GM12872 (cell line): ENCODE measurements around the gene DAB2IP.

ENCODE experiments used
- TF ChIP-seq, protein P1 (sequence below): IDR thresholded peaks from 3 replicates; pipeline ENCODE4 v1.5.1; 2011; ENCODE audit warnings: low read depth, mild to moderate bottlenecking, low read length, moderate library complexity; ENCODE audit not compliant: insufficient read depth

The DAB2IP gene

DNA sequence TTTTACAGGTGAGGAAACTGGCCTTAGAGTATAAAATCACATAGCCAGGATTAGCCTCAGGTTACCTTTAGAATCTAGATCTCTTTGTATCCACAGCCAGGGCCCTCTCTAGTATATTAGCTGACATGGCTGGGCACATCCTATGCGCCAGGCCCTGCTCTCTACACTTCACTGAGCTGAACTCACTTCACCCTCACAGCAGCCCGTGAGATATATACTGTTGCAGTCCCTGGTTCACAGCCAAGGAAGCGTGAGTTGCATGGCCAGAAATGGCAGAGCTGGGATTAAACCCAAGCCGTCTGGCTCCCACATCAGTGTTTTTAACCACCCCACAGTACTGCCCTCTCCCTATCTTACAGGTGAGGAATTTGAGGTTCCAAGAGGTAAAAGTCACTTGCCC, 58.4 kb downstream of the DAB2IP start:
- TF ChIP-seq, protein P1, sequence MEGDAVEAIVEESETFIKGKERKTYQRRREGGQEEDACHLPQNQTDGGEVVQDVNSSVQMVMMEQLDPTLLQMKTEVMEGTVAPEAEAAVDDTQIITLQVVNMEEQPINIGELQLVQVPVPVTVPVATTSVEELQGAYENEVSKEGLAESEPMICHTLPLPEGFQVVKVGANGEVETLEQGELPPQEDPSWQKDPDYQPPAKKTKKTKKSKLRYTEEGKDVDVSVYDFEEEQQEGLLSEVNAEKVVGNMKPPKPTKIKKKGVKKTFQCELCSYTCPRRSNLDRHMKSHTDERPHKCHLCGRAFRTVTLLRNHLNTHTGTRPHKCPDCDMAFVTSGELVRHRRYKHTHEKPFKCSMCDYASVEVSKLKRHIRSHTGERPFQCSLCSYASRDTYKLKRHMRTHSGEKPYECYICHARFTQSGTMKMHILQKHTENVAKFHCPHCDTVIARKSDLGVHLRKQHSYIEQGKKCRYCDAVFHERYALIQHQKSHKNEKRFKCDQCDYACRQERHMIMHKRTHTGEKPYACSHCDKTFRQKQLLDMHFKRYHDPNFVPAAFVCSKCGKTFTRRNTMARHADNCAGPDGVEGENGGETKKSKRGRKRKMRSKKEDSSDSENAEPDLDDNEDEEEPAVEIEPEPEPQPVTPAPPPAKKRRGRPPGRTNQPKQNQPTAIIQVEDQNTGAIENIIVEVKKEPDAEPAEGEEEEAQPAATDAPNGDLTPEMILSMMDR, result no peak

DNA sequence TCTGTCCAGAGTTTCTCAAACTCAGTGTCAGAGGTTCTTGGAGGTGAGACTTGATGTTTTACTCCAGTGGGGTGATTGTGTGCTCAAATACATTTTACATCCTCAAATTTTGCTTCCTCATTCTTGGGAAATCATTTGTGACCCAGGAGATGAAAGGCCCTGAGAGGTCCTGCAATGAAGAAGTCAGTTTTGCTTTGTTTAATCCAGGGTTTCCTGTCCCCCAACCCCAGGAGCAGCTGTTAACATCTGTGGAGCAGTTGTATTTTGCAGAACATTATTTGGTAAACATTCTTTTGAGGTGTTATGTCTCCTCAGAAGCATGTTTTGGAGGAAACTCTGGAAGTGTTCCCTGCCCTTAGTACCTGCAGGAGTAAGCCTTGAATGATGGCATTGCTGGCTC, 59.8 kb downstream of the DAB2IP start:
- TF ChIP-seq, protein P1, result no peak

DNA sequence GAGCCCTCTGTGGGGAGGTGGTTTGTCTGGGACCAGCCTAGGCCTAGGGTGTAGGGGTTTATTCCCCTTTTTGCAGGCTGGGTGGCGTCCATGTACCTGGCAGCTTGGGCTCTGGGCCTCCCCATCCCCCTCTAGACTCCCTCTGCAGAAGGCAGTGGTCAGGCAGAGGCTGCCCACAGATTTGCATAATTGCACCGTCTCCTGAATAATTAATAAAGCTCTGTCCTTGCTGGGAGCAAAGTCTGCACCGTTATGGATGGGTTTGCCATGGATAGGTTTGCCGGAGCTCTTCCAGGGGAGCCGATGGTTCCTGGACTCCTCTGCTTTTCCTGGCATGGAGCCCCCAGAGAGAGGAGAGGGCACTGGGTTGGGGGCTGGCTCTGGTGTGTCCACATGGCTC, 60.4 kb downstream of the DAB2IP start:
- TF ChIP-seq, protein P1, result no peak

DNA sequence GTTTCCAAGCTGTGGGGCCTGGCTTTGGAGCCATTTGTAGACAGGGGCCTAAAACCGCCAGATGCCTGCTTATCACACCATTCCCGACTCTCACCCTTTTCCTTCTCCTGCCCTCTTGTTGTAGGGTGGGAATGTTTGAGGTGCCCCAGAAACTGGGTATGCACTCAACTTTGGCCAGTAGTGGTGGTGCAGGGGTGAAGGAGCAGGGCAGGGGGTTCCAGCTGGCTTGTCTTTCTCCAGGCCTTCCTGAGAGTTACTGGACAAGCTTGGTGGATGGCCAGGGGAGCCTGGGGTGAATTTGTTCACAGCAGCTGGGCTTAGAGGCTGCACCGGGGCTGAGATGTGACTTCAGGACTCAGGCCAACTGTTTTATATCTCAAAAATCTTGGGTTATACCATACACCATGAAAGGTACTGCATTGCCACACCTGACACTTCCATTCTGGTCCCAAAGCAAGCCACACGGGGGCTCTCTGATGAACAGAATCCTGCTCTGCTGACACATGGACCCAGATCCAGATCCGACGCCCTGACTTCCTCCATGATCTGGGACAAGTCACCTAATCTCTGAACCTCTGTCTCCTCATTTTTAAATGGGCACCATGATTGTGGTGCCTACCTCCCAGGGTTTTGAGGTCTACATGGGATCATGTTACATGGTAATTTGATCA, 62.1 kb downstream of the DAB2IP start:
- TF ChIP-seq, protein P1, result no peak

DNA sequence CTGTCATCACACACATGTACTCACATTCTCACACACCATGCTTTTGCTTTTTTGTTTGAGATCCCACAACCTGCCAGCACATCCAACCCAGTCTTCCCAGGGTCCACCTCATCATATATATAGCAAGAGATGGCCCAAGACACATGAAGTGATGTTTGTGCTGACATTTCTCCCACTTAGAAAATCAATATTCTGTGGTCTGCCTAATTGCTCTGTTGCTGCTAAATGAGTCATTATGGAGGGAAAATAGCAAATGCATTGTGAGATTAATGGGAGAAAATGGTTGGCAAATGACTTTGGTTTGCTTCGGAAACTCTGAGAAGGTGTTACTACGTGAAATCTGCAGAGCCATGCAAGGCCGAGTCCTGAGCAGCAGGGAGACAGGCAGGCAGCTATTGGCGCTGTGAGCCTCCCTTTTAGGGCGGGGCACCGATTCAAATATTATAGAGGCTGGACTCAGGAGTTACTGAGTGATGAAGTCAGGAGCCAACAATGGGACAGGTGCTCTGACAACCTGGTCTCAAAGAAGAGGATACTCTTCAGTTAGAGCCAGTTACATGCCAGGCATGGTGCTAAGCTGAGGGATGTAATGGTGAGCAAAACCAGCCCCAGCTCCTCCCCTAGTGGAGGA, 62.8 kb downstream of the DAB2IP start:
- TF ChIP-seq, protein P1, result no peak

DNA sequence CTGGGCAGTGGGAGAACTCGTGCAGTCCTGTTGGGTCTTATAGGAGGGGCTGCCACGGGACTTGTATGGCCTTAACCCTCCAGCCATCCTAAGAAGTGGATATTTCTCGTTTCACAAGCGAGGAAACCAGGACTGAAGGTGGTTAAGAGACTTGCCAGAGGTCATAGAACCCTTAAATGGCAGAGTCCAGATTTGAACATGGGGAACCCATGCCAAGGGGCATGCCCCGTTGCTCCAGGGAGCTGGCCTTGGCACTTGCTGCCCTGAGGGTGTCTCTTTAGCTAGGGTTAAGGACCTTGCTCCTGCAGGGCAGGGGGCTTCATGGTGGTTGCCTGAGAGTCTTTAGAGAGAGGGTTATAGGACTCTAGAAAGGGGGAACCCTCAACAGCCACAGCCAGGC, 63.4 kb downstream of the DAB2IP start:
- TF ChIP-seq, protein P1, result no peak

DNA sequence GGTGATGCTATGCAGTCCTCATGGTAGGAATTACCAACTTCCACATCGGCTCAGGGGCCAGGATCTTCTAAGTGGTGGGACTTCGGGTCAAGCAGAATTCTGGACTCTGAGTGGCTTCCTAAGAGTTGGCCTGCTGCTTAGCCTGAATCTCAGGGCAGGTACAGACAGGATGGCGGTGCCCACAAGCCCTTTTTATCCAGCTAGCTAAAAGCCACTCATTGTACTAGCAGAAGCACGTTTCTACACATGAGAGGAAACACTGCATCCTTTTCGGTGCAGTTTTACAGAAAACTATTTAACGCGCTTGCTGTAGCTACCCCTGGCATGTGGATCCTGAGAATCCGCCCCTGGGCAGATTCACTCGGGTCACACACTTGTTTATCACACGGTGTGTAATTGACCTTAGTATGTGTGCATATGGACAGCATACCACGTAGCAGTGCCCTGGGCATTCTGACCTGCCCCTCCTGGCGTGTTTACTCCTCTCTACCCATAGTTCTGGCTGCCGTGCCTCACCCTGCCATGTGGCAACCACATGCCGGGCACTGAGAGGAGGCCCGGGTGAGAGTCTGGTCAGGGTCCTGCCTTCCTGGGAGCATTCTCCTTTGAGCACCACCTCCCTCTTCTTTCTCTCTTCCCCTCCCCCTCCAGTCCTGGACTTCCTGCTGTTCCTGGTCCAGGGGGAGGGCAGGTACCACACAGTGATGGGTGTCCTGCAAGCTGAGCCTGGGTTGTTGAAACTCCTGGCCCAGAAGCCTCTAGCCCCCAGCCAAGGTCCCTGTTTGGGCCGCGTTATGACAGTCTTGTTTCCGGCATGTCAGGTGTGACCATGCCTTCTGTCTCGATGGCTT, 65.9 kb downstream of the DAB2IP start:
- TF ChIP-seq, protein P1, result no peak
